Retinal pigment epithelial cell (primary cell): ENCODE data around the gene CDH13.

ENCODE experiments used
- DNase-seq: peaks from one replicate; pipeline ENCODE4 v3.0.0-alpha.2; 2010; ENCODE audit warnings: low read depth
- H3K4me3 ChIP-seq: 2 replicates; pipeline ENCODE4 v1.5.1; 2011; ENCODE audit warnings: mild to moderate bottlenecking, low read length, control low read depth, moderate library complexity
- TF ChIP-seq, protein P1 (sequence below): conservative IDR thresholded peaks from 2 replicates; pipeline ENCODE4 v1.5.1; 2011; ENCODE audit warnings: low read depth, low read length, control low read depth, inconsistent platforms

The CDH13 gene

DNA sequence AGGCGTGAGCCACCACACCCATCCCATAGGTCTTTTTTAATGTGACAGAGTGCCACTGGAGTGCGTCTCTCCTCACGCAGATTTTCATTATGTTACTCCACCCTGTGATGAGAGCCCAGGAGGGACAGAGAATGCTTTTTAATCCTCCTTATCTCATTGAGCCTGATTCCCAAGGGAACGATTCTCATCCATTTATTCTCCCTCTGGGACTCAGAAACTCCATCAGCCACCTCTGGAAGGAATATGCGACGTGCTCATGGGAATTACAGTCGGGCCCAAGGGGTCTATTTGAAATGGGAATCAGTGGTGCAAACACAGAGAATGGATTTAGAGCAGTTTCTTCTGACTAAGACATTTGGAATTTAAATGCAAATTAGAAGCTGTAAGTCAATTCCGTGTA is 1025.1 kb downstream of the CDH13 start:
- H3K4me3 ChIP-seq: no peak overlapping the region
- TF ChIP-seq, protein P1, sequence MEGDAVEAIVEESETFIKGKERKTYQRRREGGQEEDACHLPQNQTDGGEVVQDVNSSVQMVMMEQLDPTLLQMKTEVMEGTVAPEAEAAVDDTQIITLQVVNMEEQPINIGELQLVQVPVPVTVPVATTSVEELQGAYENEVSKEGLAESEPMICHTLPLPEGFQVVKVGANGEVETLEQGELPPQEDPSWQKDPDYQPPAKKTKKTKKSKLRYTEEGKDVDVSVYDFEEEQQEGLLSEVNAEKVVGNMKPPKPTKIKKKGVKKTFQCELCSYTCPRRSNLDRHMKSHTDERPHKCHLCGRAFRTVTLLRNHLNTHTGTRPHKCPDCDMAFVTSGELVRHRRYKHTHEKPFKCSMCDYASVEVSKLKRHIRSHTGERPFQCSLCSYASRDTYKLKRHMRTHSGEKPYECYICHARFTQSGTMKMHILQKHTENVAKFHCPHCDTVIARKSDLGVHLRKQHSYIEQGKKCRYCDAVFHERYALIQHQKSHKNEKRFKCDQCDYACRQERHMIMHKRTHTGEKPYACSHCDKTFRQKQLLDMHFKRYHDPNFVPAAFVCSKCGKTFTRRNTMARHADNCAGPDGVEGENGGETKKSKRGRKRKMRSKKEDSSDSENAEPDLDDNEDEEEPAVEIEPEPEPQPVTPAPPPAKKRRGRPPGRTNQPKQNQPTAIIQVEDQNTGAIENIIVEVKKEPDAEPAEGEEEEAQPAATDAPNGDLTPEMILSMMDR: no peak
- no peak for DNase-seq

DNA sequence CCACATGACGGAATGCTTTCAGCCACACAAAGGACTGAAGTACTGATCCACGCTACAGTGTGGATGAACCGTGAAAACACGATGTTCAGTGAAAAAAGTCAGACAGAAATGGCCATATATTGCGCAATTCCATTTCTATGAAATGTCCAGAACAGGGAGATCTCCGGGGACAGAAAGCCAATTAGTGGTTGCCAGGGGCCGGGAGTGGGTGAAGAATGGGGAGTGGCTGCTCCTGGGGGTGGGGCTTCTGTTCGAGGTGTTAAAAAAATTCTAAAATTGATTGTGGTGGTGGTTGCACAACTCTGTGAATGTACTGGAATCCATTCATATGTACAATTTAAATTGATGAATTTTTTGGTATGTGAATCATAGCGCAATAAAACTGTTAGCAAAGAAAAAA is 1026.2 kb downstream of the CDH13 start:
- TF ChIP-seq, protein P1: no peak
- DNase-seq: no peak

DNA sequence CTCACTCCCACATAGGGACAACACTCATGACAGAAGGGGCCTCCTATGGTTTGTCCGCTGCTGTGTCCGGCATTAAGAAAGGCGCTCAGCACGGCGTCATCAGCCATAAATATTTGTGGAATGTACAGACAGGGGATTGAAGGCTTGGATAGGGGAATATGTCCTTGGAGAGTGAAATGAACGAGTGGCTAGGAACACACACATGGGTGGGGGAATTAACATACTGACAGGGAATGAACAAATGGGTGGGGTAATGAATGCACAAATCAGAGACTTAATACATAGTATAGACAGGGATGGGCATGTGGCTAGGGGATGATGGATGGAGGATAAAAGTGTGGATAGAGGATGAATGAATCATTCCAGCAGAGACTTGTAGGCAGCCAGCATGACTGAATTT is 1027.0 kb downstream of the CDH13 start:
- no peak overlapping the region for H3K4me3 ChIP-seq
- peak; percentile 59 for DNase-seq
- TF ChIP-seq, protein P1: no peak

More for the DNA sequence above, 1026.2 kb downstream of the CDH13 start:
- no peak overlapping the region for H3K4me3 ChIP-seq

DNA sequence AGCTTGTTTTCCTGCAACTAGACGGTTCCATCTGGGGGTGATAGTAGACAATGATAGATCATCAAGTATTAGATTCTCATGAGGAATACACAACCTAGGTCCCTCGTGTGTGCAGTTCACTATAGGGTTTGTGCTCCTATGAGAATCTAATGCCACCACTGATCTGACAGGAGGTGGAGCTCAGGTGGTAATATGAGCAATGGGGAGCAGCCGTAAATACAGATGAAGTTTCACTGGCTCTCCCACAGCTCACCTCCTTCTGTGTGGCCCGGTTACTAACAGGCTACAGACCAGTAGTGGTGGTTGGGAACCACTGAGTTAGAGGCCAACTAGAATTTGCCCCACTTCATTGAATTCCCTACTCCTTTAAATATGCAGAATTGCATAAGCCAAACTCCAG is 1033.5 kb downstream of the CDH13 start:
- TF ChIP-seq, protein P1: no peak
- no peak for DNase-seq
- H3K4me3 ChIP-seq: no peak overlapping the region

DNA sequence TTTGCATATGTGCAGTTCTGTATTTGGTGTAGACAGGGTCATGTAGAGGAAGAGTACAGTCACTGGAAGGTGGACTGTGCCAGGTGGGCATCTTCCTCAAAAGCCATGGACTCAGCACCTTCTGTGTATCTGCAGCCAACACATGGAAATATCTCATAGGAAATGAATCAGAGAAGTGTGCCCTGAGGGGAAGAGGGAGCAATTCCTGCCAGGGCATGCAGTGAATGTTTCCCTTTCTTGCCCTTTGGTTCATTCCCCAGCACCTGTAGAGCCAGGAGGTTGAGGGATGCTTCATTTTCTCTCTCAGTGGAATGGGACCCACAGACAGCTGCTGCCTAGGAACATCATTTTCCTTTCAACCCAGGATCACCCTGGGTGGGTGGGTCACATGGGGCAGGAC is 1034.9 kb downstream of the CDH13 start:
- no peak for DNase-seq
- H3K4me3 ChIP-seq: no peak overlapping the region
- TF ChIP-seq, protein P1: no peak

DNA sequence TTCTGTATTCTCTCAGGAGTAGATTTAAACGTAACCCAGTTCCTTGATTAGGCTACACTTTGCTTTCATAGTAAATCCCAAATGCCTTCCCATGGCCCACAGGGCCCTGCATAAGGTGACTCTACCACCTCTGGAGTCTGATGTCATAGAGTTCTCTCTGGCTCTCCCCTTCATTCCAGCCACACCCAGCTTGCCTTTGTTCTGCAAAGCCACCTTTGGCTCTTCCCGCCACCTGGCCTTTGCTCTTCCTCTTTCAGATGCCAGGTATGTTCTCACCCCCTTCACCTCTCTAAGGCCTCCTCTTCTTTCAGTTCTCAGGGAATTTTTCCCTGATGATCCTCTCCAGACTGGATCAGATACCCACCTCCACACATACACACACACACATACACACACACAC is 1039.7 kb downstream of the CDH13 start:
- TF ChIP-seq, protein P1: no peak
- DNase-seq: no peak
- H3K4me3 ChIP-seq: no peak overlapping the region

DNA sequence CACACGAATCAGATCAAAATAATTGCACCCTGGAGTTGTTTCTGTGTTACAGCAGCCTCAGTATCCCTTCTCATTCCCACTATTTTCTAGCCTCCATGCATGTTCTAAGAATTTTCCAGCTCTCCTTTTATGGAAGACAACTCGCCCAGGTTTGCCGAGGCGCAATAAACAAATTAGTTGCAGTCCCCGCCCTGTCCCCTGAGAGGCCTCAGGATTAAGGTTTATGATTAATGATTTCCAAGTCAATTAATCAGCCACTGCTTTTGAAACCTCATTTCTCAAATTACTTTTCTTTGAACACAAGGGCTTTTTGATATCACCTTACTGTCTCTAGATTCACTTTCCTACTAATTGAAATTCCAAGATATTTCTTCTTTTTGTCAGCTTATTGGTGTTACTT is 1042.7 kb downstream of the CDH13 start:
- TF ChIP-seq, protein P1: no peak
- H3K4me3 ChIP-seq: no peak overlapping the region
- DNase-seq: no peak
